Liver (tissue), 3 donors: ENCODE measurements around the gene IRF9.

Experiments used
- CTCF ChIP-seq: fragments of 150-350 bp; IDR thresholded peaks from 2 replicates; pipeline ENCODE4 v1.5.1; 2017; ENCODE audit warnings: improper control_type of control experiment, low read depth, low read length; ENCODE audit not compliant: missing input control
- EGR1 ChIP-seq, 2 donors: IDR thresholded peaks; 2 replicates each; pipeline ENCODE4 v1.6.1; 2016 to 2018; ENCODE audit warnings: antibody characterized with exemption in 2 of 2, low read depth in 2 of 2
- FOXA1 ChIP-seq: IDR thresholded peaks from 2 replicates; pipeline ENCODE4 v1.6.1; 2016; ENCODE audit warnings: antibody characterized with exemption
- GABPA ChIP-seq, 2 donors: IDR thresholded peaks in 1 of 2; conservative IDR thresholded peaks in 1 of 2; 2 replicates each; pipeline ENCODE4 v1.6.1; 2016; ENCODE audit warnings: antibody characterized with exemption in 2 of 2, mild to moderate bottlenecking in 1 of 2, moderate library complexity in 1 of 2
- HNF4G ChIP-seq: IDR thresholded peaks from 2 replicates; pipeline ENCODE4 v1.6.1; 2016; ENCODE audit warnings: antibody characterized with exemption
- JUND ChIP-seq, 2 donors: IDR thresholded peaks; 2 replicates each; pipeline ENCODE4 v1.6.1; 2016; ENCODE audit warnings: antibody characterized with exemption in 2 of 2
- MAX ChIP-seq: IDR thresholded peaks from 2 replicates; pipeline ENCODE4 v1.6.1; 2016; ENCODE audit warnings: antibody characterized with exemption
- NR2F2 ChIP-seq: IDR thresholded peaks from 2 replicates; pipeline ENCODE4 v1.6.1; 2016; ENCODE audit warnings: antibody characterized with exemption
- RXRA ChIP-seq, 2 donors: IDR thresholded peaks; 2 replicates each; pipeline ENCODE4 v1.6.1; 2017 to 2018; ENCODE audit warnings: antibody characterized with exemption in 2 of 2, mild to moderate bottlenecking in 1 of 2
- SP1 ChIP-seq: IDR thresholded peaks from 2 replicates; pipeline ENCODE4 v1.6.1; 2018; ENCODE audit warnings: antibody characterized with exemption, mild to moderate bottlenecking
- TAF1 ChIP-seq: conservative IDR thresholded peaks from 2 replicates; pipeline ENCODE4 v1.6.1; 2016; ENCODE audit warnings: antibody characterized with exemption, mild to moderate bottlenecking
- YY1 ChIP-seq: IDR thresholded peaks from 2 replicates; pipeline ENCODE4 v1.6.1; 2016; ENCODE audit warnings: antibody characterized with exemption, mild to moderate bottlenecking
- TF ChIP-seq, protein P1 (sequence below): IDR thresholded peaks from 2 replicates; pipeline ENCODE4 v1.6.1; 2016; ENCODE audit warnings: antibody characterized with exemption
- TF ChIP-seq, protein P2 (sequence below): IDR thresholded peaks from 2 replicates; pipeline ENCODE4 v1.6.1; 2016; ENCODE audit warnings: antibody characterized with exemption, mild to moderate bottlenecking
- donor health status: healthy.
- donor health status: healthy.

DNA sequence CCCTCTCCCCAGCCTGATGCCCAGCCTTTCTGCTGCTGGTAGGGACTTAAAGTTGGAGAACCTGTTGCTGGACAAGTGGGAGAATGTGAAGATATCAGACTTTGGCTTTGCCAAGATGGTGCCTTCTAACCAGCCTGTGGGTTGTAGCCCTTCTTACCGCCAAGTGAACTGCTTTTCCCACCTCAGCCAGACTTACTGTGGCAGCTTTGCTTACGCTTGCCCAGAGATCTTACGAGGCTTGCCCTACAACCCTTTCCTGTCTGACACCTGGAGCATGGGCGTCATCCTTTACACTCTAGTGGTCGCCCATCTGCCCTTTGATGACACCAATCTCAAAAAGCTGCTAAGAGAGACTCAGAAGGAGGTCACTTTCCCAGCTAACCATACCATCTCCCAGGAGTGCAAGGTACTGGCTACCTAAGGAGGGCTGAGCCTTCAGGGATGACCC lies 46.1 kb downstream of the IRF9 start:
- TF ChIP-seq, protein P1, sequence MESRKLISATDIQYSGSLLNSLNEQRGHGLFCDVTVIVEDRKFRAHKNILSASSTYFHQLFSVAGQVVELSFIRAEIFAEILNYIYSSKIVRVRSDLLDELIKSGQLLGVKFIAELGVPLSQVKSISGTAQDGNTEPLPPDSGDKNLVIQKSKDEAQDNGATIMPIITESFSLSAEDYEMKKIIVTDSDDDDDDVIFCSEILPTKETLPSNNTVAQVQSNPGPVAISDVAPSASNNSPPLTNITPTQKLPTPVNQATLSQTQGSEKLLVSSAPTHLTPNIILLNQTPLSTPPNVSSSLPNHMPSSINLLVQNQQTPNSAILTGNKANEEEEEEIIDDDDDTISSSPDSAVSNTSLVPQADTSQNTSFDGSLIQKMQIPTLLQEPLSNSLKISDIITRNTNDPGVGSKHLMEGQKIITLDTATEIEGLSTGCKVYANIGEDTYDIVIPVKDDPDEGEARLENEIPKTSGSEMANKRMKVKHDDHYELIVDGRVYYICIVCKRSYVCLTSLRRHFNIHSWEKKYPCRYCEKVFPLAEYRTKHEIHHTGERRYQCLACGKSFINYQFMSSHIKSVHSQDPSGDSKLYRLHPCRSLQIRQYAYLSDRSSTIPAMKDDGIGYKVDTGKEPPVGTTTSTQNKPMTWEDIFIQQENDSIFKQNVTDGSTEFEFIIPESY = no peak
- TF ChIP-seq TAF1 (no peak), CTCF (no peak), NR2F2 (no peak), FOXA1 (no peak), JUND (IDR thresholded peaks at IDR 0.05) (no peak), GABPA (IDR thresholded peaks at IDR 0.05 in 1 of 2, conservative IDR thresholded peaks at IDR 0.05 in 1 of 2) (no peak), MAX (no peak), SP1 (no peak), HNF4G (no peak), RXRA (IDR thresholded peaks at IDR 0.05) (no peak), YY1 (no peak), EGR1 (IDR thresholded peaks at IDR 0.05; ENCODE audit: low read depth in 2 of 2) (no peak)
- TF ChIP-seq, protein P2, sequence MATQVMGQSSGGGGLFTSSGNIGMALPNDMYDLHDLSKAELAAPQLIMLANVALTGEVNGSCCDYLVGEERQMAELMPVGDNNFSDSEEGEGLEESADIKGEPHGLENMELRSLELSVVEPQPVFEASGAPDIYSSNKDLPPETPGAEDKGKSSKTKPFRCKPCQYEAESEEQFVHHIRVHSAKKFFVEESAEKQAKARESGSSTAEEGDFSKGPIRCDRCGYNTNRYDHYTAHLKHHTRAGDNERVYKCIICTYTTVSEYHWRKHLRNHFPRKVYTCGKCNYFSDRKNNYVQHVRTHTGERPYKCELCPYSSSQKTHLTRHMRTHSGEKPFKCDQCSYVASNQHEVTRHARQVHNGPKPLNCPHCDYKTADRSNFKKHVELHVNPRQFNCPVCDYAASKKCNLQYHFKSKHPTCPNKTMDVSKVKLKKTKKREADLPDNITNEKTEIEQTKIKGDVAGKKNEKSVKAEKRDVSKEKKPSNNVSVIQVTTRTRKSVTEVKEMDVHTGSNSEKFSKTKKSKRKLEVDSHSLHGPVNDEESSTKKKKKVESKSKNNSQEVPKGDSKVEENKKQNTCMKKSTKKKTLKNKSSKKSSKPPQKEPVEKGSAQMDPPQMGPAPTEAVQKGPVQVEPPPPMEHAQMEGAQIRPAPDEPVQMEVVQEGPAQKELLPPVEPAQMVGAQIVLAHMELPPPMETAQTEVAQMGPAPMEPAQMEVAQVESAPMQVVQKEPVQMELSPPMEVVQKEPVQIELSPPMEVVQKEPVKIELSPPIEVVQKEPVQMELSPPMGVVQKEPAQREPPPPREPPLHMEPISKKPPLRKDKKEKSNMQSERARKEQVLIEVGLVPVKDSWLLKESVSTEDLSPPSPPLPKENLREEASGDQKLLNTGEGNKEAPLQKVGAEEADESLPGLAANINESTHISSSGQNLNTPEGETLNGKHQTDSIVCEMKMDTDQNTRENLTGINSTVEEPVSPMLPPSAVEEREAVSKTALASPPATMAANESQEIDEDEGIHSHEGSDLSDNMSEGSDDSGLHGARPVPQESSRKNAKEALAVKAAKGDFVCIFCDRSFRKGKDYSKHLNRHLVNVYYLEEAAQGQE = no peak
